ENCODE results near the gene CCDC28B.

CCDC28B gene

GRCh38 chr1:32179443-32180185 is 20.8 kb upstream of the CCDC28B start, which contains the start of gene TXLNA:
Gene TXLNA (plus strand): TSS chr1:32179675. CDS start chr1:32180346, 671 bp downstream.
- Histone ChIP-seq H3K4me3 (replicated peaks; ENCODE audit: insufficient read depth, low read length) (peak within 1 kb of the TSS; percentile 82), H3K27me3 (ENCODE audit: insufficient read depth, poor library complexity, severe bottlenecking) (no peaks in the 10 kb centered on the region), H3K27ac (replicated peaks) (peak within 1 kb of the TSS; percentile 87)
- peak; percentile 87 to 94 for DNase-seq (ENCODE audit: low read depth in 1 of 2, low spot score in 1 of 2)
- TF ChIP-seq POLR2AphosphoS5 (IDR thresholded peaks at IDR 0.05; ENCODE audit: low read depth) (peak; percentile 93), GABPA (IDR thresholded peaks at IDR 0.05; ENCODE audit: low read depth) (0 out of 2 replicates have a peak, but pooled peaks have one; percentile 47), REST (IDR thresholded peaks at IDR 0.05; ENCODE audit: insufficient replicate concordance, low read depth) (peak; percentile 64), CTCF (IDR thresholded peaks at IDR 0.05; ENCODE audit: insufficient read depth, low read length) (no peak), SPI1 (IDR thresholded peaks at IDR 0.05; ENCODE audit: borderline replicate concordance, low read depth) (no peak; the same call in 1 of the 2 replicates)

- Histone ChIP-seq H3K27me3 (ENCODE audit: insufficient read depth, poor library complexity, severe bottlenecking) (no peaks in the 10 kb centered on the region), H3K27ac (replicated peaks) (peak overlapping the region; percentile 87), H3K4me3 (replicated peaks; ENCODE audit: insufficient read depth, low read length) (peak overlapping the region; percentile 82)
- TF ChIP-seq SPI1 (IDR thresholded peaks at IDR 0.05; ENCODE audit: borderline replicate concordance, low read depth) (no peak), GABPA (IDR thresholded peaks at IDR 0.05; ENCODE audit: low read depth) (no peak), CTCF (IDR thresholded peaks at IDR 0.05; ENCODE audit: insufficient read depth, low read length) (no peak), POLR2AphosphoS5 (IDR thresholded peaks at IDR 0.05; ENCODE audit: low read depth) (no peak), REST (IDR thresholded peaks at IDR 0.05; ENCODE audit: insufficient replicate concordance, low read depth) (no peak)
- DNase-seq (ENCODE audit: low read depth in 1 of 2, low spot score in 1 of 2) = peak; percentile 39 to 43
These were observed 20.0 kb upstream of the CCDC28B start for GRCh38 chr1:32180186-32181060.

GRCh38 chr1:32181065-32181464 is 19.3 kb upstream of the CCDC28B start:
- Histone ChIP-seq H3K27ac (replicated peaks) (peak overlapping the region; percentile 87), H3K27me3 (ENCODE audit: insufficient read depth, poor library complexity, severe bottlenecking) (no peaks in the 10 kb centered on the region), H3K4me3 (replicated peaks; ENCODE audit: insufficient read depth, low read length) (peak overlapping the region; percentile 82)
- TF ChIP-seq CTCF (IDR thresholded peaks at IDR 0.05; ENCODE audit: insufficient read depth, low read length) (no peak), GABPA (IDR thresholded peaks at IDR 0.05; ENCODE audit: low read depth) (no peak), POLR2AphosphoS5 (IDR thresholded peaks at IDR 0.05; ENCODE audit: low read depth) (no peak), REST (IDR thresholded peaks at IDR 0.05; ENCODE audit: insufficient replicate concordance, low read depth) (no peak), SPI1 (IDR thresholded peaks at IDR 0.05; ENCODE audit: borderline replicate concordance, low read depth) (no peak)
- DNase-seq (ENCODE audit: low read depth in 1 of 2, low spot score in 1 of 2) = no peak

Measured in HL-60 (cell line).